HG02870 (cell line): ENCODE measurements around the gene PBX1.

Experiments
- ATAC-seq: cut with Tn5 transposase; IDR thresholded peaks from one replicate; pipeline ENCODE4 v1.9.1; 2021; ENCODE audit warnings: mild to moderate bottlenecking, moderate library complexity; ENCODE audit not compliant: unreplicated experiment

PBX1 gene

DNA sequence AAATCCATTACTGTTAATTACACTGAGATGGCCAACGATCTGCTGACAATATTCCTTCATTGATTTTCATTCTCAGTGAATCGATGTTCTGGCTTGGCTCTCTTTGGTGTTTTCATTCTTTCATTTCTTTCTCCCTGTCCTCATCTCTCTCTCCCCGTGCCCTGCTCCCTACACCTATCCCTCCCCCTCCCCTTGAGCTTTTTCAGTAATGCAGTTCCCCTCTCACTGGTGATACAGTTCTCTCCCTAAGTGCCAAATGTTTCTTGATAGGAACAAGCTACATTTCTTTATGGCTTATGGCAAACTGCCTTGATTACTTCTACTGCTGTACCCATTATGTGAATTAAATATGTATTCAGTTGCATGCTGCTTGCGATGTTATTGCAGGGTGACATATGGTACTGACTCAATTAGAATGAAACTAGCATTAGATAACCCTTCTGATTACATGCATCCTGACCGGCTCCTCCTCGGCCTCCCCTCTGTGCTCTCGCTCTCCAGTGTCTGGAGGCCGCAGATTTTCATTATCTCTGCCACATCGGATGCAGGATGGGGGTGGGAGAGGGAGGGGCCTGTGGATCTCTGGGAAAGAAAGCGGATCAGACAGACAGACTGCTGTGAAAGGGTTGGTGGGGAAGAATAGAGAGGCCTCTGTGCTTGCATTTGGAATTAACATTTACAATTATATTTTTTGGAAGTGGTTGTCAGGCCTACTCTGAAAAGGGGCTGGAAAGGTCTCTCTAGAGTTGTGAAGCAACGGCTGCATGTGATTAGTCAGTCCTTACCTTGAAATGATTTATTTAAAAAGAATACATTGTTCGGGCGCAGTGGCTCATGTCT is 130.9 kb downstream of the PBX1 start:
- no peak for ATAC-seq

DNA sequence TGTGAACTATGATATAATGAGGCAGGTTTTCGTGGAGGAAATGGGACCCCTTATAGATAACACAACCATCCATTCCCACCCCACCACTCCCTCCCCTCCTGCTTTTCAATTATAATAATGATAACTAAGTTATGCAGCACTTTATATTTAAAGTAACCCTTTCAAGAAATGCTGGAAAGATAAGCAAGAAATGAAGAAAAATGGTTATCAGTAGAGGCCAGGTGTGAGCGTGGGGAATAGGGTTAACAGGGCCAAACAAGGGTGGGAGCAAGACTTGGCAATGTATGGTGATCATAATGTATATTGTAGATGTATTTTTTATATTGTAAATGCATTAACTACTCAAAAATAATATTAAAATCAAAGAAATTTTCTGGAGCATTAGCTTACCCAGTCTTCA is 133.4 kb downstream of the PBX1 start:
- no peak for ATAC-seq

DNA sequence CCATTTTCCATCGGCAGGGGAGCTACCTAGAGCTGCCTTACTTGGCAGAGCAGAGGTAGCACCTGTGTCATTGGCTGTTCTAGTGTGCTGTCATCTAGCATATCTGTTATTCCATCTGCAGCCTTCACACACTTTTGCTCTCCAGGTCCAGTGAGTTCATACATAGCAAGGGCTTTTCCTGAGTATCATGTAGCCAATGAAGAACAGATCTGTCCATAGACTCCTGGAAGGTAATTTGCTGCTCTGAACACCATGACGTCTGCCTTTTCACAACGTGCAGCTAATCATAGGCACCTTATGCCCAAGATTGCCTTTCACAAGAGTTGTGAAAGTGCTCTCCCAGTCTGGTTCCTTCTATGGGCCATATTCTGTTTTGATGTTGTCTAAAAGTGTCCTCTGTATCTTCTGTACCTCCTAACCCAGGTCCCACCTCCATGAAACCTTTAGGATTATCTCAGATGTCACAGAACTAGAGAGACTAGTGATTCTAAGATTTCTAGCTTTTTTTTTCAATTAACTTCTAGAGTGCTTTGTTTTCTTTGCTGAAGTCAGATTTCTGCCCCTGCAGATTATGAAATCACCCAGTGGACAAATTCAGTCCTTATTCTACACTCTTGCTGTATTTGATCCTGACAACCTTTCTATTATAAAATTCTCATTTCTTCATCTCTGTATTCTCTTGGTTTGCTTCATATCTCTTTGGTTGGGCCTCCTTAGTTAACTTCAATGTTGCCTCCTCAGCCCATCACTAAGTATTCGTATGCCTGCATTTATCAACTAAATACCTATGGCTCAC is 134.8 kb downstream of the PBX1 start:
- no peak for ATAC-seq

DNA sequence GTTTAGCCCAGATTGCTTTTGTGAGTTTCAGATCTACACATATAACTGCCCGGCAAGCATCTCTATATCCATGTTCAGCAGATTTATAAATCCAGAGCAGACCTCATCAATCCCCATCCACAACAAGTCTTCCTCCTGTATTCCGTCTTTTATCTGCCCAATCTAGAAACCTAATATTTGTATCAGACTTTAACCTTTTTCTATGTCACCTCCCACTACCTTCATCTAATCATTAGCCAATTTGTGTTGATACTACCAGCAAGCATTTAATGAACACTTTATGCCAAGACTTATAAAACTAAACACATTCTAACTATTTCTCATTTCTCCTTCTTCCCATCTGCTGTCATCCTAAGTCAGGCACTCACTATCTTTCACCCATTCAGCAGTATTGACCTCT is 135.5 kb downstream of the PBX1 start:
- no peak for ATAC-seq

DNA sequence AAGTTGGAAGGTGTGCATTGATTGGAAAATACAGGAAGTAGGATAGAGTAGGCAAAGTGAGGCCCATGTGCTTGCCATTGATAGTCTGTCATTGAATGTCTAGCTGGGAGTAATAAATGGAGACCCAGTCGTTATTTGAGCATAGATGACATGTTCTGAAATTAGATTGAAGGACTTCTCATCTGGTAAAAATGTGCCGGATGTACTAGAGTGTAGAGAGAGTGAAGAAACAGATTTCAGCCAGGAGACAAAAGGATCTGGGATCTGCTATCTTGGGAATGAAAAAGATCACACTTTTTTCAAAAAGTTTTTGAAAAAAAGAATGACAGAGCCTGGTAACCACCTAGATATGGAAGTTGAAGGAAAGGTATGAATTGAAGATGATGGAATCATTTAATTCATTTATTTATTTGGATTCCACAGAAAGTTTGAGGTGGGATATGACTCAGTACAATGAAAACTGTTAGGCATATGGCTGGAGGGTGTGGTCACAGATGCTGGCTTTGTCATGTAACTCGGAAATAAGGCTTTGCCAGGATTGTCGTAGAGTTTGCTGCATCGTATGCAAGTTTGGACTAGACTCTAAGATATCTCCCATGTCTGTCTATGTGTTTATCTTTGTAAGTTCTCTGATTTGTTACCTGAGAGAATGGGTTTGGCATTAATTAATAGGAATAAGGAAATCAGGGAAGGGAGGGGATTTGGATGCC is 137.1 kb downstream of the PBX1 start:
- no peak for ATAC-seq

DNA sequence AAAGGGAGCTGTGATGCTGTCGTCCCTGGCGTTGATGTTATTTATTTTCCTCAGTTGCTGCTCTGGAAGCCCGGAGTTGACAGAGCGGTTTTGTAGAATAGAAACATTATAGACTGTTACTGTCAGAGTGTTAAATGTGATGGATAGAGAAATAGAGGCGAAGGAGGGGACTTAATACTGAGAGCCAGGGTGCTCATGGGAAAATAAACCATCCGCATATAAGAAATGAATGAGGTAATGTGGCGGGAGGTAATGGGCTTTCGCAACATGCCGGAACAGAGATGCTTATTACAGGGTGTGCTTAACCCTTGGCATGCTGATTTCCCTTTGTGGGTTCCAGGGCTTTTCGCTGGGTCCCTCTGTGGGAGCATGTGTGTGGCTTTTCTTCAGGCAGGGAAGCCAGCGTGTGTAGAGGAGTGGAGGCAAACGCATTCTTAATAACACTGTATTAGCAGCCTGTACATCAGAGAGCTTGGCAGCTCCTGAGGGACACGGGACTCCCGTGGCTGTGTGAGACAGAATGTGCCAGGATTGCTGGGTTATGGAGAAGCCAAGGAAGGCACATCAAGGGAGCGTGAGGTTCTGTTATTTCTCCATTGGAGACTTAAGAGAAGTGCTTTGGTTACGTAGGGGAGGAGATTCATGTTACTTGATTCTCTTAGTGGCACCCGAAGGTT is 141.0 kb downstream of the PBX1 start:
- ATAC-seq, result no peak

DNA sequence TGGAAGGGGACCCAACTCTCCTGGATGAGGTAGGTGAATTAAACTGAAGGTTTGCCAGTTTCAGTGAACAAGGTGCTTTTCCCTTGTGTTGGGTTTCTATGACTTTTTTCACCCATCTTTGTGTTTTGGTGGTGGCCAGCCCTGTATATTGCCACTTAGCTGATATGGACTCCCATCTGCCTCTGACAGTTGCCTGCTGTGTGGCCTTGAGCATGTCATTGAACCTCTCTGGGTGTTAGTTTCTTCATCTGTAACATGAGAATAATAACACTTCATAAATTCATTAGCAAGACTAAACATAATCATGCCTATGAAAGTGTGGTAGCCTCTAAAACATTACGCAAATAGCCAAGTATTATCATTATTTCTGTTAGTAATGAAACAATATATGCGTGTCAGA is 141.7 kb downstream of the PBX1 start:
- ATAC-seq, result no peak

DNA sequence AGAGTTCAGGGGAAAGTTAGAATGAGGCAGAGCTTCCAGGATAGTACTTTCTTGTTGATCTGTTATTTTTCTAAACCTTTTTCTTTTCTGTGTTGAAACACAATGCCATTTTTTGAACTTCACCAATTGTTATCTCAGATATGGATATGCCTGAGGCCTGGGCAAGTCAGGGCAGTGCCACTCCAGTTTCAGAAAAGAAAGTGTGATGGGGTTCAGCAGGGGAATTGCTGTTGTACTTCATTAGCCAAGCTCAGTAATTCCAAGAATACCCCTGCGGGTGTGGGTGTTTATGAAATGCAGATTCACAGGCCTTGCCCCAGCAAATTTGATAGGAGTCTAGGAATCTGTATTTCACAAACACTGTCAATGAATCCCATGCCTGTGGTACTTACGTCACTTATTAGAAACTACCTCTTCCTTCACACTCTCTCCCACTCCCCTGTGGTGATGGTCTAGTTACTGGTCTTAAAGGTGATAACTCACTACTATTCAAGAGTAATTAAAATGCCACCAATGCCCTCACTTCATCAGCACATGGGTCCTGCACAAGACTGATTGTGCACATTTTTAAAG is 142.3 kb downstream of the PBX1 start:
- no peak for ATAC-seq

DNA sequence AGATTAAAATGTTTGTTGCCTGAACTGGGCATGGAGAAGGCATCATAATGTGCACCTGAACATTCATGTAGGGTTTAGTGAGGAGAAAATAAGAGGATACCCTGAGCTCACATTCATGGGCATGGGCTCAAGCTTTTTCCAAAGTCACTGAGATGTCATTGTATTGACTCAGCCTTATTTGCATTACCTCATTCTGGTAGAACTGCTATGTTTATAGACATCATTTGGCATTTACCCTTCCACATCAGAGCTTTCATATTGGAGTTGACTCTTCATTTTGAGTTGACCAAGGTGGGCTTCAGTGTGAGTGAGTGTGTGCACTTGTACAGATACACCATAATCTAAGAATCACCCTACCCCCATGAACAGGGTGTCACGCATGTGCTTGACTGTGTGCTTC is 143.2 kb downstream of the PBX1 start:
- ATAC-seq, result no peak

DNA sequence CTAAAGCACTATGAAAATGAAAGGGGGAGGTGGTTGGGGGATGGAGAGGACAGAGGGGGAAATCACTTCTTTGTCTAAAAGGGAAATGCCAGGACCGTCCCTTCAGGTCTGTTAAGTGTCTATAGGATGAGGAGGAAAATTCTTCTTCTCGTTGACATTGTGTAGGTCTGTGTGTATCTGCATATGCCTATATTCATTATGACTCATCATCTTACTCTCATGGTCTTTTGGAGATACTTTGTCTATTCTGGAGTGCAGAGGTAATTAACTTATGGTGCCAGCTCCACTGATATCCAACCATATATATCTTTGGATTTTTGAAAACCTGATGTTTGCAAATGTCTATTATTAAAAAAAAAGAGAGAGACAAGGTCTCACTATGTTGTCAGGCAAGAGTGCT is 143.7 kb downstream of the PBX1 start:
- no peak for ATAC-seq

DNA sequence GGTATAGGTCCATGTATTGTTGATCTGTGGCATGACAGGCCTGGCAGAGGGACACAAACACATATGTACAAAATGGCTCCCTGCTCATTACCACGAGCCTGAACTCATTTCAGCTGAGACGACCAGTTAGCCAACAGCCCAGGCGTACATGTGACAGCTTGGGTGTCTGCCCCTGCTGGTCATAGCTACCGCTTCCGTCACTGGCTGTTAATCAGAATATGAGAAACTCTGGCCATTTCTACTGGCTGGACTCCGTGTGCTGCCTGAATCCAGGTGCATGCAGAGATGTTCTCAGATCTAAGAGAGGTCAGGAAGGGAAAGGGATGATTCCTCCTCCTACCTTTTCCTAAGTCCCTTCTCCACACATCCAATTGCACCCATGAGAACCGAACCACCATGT is 144.5 kb downstream of the PBX1 start:
- no peak for ATAC-seq

DNA sequence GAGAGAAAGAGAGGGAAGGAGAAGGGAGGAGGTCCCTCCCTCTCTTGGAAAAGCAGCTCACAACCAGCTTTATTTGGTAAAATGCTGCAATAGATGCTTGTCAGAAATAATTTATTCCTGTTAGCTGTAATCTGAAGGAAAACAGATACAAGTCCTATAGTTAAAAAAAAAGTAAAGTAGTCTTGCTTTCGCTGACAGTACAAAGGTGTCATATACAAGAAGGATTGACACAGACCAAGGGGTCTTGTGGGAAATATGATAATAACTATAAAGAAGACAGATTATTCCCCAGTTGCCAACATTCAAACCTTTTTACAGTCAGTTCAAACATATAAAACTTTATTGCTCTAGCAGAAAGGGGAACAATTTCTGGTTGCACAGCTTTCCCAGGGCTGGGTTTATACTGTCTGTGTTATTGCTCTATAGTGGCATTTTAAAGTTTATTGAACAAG is 145.0 kb downstream of the PBX1 start:
- ATAC-seq, result no peak

DNA sequence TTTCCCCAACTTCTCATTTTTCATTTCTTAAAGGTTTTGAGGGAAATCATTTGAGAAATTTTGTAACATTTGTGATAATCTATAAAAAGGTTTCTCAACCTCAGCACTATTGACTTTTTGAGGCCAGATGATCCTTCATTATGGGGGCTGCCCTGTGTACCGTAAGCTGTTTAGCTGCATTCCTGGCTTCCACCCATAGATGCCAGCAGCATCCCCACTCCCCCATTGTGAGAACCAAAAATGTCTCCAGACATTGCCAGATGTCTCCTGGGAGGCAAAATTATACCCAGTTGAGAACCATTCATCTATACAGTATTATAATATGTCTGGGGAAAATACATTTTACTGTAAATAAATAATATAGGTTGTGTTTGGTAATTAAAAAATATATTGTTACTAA is 146.0 kb downstream of the PBX1 start:
- no peak for ATAC-seq

DNA sequence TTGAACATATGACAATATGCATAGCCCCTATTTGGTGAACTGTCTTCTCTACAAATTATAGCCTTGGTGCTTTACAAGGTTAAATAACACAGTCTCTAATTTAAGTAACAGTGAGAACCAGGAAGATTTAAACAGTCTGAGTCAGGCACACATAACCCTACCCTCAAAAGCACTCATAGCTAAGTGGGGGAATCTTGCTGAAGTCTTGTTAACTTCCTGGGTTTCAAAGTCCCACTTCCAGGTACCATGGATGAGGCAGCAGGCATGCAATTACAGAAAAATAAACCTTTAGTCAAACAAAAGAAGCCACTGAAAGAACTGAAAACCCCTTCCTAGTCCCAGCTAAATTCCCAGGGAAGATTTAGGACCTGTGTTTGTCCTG is 147.6 kb downstream of the PBX1 start:
- ATAC-seq, result no peak

DNA sequence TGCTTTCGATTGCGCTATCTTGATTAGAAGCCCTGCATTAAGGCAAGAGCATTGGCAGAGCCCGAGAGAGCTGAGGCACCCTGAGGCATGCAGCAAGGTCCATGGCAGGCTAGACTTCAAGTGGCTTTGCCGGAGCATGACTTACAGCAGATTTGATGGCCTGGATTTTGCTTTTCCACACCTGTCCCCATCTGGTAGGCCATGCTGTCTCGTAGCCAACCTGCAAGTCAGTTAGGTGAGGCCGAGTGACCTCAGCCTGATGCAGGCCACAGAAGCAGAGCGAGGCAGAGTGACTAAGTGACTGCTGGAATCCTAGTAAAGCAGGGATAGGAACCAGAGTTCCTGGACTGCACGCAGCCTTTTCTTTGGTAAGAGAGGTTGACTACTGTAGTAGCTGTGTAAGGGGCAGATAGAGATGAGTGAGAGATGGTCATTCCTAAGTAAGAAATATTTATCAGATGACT is 148.9 kb downstream of the PBX1 start:
- ATAC-seq, result no peak

DNA sequence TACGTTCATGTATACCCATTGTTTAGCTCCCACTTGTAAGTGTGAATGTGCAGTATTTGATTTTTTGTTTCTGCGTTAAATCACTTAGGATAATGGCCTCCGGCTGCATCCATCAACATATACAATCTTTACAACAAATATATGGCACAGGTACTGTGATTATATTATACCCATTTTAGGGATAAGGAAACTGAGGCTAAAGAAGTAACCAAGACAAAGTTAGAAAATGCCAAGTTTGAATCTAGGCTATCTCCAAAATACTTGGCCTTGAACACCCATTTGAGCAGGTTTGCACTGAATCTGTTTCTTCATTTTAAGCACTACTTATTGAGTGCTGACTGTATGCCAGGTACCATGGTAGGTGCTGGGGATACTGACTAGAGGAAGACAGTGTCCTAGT is 149.6 kb downstream of the PBX1 start:
- ATAC-seq, result no peak

DNA sequence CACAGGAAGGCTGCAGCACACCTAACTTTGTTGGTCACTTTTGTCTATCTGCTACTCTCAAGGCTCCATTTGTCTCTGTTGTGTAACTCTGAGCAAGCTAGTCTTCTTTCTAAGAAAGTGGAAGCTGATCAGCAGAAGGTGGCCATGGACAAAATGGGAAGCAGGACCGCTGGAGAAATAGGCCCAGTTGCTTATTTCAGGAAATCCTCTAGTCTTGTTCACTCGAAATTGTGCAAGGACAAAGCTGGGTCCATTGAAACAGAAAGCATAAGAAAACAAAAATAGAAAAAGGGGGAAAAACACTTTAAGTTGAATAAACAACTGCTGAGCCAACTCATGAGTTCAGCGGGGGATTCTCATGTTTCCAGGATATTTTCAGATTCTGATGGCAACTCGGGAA is 150.1 kb downstream of the PBX1 start:
- ATAC-seq, result no peak

DNA sequence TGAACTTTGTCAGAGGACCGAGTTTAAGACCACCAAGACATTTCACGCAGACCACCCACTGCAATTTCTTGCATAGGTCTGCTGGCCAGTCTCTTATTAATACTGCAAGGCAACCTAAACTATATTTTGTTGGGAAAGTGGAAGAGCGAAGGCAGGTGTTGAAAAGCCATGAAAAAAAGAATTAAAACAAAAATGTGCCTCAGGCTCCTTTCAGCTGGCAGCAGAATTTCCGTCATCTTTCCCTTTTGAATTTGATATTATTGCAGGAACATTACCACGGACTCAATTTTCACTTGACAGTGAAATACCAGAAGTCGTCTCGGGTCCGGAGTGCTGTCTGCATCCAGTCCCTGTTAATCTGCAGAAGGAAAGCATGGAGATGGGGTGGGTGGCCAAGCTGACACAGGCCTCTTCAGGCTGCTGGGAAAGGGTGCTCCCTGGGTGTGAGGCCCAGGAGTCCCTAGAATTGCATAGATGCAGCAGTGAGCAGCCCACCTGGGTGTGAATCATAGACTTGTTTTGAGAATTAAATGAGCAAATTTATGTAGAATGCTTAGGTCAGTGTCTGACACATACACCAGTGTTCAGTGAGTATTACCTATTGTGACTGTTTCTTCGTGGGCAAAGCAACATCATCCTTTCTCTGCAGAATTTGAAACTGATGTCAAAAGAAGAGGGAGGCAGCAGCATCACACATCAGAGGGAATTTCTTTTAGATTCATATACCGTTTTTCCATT is 150.7 kb downstream of the PBX1 start:
- no peak for ATAC-seq

DNA sequence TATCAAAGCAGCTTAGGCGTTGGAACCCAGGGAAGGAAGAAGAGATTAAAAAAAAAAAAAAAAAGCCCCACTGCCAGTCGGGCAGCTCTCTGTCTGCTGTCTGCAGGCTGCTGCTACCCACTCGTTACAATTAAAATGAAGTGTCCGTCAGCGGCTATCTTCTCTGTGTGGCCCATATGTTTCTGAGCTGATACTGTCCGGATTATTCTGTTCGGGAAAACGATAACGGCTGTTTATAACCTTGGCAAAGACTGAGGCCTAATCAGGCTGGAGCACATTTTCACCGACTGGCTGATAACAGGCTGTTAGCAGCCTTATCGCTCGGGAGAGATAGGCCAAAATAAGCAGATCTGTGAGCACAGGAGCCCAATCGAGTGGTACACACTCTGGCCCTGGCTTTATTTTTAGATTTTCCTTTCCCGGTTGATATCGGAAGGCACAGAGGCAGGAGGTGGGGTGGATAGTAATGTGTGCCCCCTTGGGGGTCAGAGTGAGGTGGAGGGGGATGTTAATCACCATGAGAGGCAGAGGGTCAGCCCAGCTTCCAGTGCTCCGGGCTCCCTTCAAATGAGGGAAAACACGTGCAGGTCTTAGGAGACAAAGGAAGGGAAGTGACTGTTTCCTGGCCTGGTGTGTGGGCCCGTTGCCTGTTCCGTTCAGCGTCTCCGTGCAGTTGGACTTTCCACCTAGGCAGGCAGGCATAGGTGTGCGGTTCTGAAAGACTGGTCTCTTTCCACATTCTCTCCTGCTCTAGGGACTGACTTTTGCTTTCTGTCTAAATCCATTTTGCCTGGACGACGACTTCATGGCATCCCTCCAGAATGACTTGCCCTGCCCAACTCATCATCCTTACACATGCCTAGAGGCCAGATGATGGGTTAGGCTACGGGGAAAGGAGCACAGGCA is 153.4 kb downstream of the PBX1 start:
- ATAC-seq, result no peak
